Kidney (tissue), 14 donors: ENCODE measurements around the gene MT3. TPM values are rescaled to one million over a fixed set of nuclear protein-coding genes. Genes with fewer than 3 reads are reported as not detected.

Source experiments
- DNase-seq, 5 donors: peaks; one replicate each; pipeline ENCODE4 v3.0.0-alpha.2; 2013 to 2020
- FAIRE-seq: peaks from 2 replicates; lab custom pipeline; 2012; peaks lifted over from hg19 to GRCh38; lab: Jason Lieb, UNC
- H3K27ac ChIP-seq, 2 donors: one replicate each; pipeline ENCODE4 v1.7.0; 2013; ENCODE audit warnings: low read depth in 2 of 2, low read length in 2 of 2, inconsistent platforms in 1 of 2
- H3K27me3 ChIP-seq: one replicate; pipeline ENCODE4 v1.7.1; 2013; ENCODE audit warnings: low read length, inconsistent platforms; ENCODE audit not compliant: control insufficient read depth, insufficient read depth
- H3K36me3 ChIP-seq, 3 donors: one replicate each; pipeline versions ENCODE4 v1.7.0 to v1.7.1; 2013; ENCODE audit warnings: low read length in 3 of 3, control low read depth in 1 of 3, inconsistent platforms in 1 of 3; ENCODE audit not compliant: insufficient read depth in 3 of 3, control insufficient read depth in 2 of 3
- H3K4me1 ChIP-seq, 3 donors: one replicate each; pipeline versions ENCODE4 v1.7.0 to v1.7.1; 2013; ENCODE audit warnings: low read length in 3 of 3, inconsistent platforms in 1 of 3, low read depth in 1 of 3; ENCODE audit not compliant: control insufficient read depth in 2 of 3, insufficient read depth in 2 of 3
- H3K4me3 ChIP-seq, 3 donors: one replicate each; pipeline versions ENCODE4 v1.7.0 to v1.8.1; 2013; ENCODE audit warnings: low read length in 3 of 3, control low read depth in 1 of 3, inconsistent platforms in 1 of 3
- H3K9ac ChIP-seq, 3 donors: one replicate each; pipeline versions ENCODE4 v1.7.0 to v1.7.1; 2013; ENCODE audit warnings: low read length in 3 of 3, control low read depth in 1 of 3, inconsistent platforms in 1 of 3
- H3K9me3 ChIP-seq, 3 donors: one replicate each; pipeline versions ENCODE4 v1.7.0 to v1.7.1; 2013; ENCODE audit warnings: low read length in 3 of 3, control low read depth in 1 of 3, inconsistent platforms in 1 of 3; ENCODE audit not compliant: control insufficient read depth in 2 of 3, insufficient read depth in 1 of 3
- CTCF ChIP-seq: IDR thresholded peaks from 3 replicates; pipeline ENCODE4 v1.5.1; 2012; ENCODE audit warnings: mild to moderate bottlenecking, moderate library complexity, borderline replicate concordance; ENCODE audit not compliant: insufficient read depth; ENCODE audit errors: extremely low read depth
- intact Hi-C: fragments of 100-400 bp; cut with DNase I; formaldehyde crosslinking; loops from one replicate; pipeline ENCODE4 v1.11.1; 2022
- polyA plus RNA-seq: library from polyadenylated mRNA; stranded (reverse); fragments of 350-450 nt; fragmentation: Illumina TruSeq; extraction: RNeasy Lipid Tissue Mini Kit (QIAGEN cat#74804); gene quantifications from one replicate; pipeline ENCODE4 v1.2.3, GENCODE V29; 2014; ENCODE audit warnings: low read depth, low replicate concordance; ENCODE audit not compliant: insufficient read depth
- total RNA-seq: library from RNA; stranded (reverse); fragmentation: NEBNext Ultra II Directional; extraction: Animal tissue kit (Norgen Biotek cat#: 25700); gene quantifications from one replicate; pipeline ENCODE4 v1.2.1, GENCODE V29; 2021
- donor health status: control.
- donor health status: control.
- donor health status: control.
- donor health status: control.
- donor health status: control.
- donor health status: DM: yes; HTN: yes; CAD: no.
- donor health status: Normal renal cell carcinoma (clear cell type).

The MT3 gene
- total and polyA plus RNA-seq, 2 donors from 2014 or later: 25.5 TPM; not detected in 1

DNA sequence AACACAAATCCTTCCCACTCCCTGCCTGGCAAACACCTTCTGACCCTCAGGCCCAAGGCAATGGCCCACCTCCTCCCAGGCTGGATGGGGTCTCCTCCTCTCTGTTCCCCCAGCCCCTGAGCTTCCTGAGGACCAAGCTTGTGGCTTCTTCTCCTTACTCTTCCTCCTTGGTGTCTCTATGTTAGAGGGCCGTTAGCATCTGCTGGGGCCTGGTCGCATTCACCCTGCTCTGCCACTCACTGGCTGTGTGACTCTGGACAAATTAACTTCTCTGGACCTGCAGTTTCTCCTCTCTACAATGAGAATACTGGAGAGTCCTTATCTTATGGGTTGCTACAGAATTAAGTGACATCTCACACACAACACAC lies 18.3 kb downstream of the MT3 start:
- H3K9ac ChIP-seq: peak overlapping the region in 1 of 3 donors; percentile 38
- no peaks in the 10 kb centered on the region for H3K27me3 ChIP-seq
- no peaks in the 10 kb centered on the region for H3K9me3 ChIP-seq
- DNase-seq (no peak), FAIRE-seq (no peak)
- peak overlapping the region in 2 of 3 donors; percentile 59 to 92 for H3K4me3 ChIP-seq
- H3K27ac ChIP-seq: peak overlapping the region; percentile 94 to 96
- intact Hi-C loops: loop anchor here (10.0 kb wide), 1 partner anchor 77 kb away; the partner anchor contains the start of gene MT1X
- no peaks in the 10 kb centered on the region for H3K36me3 ChIP-seq
- H3K4me1 ChIP-seq: peaks cover 0 to 32% (median 17%) of the 10 kb centered on the region in 3 donors
- TF ChIP-seq CTCF: no peak

DNA sequence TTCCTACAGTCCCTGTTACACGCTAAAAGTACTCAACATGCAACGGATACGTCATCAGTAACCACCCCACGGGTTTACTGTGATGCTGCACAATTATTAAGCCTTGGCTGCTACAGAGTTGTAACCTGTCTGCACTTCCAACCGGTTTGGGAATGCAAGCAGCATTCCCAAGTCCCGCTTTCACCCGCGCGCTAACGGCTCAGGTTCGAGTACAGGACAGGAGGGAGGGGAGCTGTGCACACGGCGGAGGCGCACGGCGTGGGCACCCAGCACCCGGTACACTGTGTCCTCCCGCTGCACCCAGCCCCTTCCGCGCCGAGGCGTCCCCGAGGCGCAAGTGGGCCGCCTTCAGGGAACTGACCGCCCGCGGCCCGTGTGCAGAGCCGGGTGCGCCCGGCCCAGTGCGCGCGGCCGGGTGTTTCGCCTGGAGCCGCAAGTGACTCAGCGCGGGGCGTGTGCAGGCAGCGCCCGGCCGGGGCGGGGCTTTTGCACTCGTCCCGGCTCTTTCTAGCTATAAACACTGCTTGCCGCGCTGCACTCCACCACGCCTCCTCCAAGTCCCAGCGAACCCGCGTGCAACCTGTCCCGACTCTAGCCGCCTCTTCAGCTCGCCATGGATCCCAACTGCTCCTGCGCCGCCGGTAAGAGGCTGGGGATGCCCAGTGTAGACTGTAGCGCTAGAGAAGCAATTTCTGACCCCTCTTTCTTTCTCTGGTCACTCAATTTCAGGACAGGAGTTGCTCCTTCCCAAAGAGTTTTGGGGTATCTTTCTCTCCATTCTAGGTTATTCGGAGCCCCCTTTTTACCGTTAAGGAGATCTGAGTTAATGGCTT lies 18.9 kb downstream of the MT3 start, which contains the start of gene MT2A:
TSS of gene MT2A (plus strand) at position 542 of the 833 bp plus-strand sequence. CDS start at position 614, 72 bp downstream.
- DNase-seq (peak; percentile 91 to 98 (median 95)), FAIRE-seq (no peak)
- H3K27me3 ChIP-seq: no peaks in the 10 kb centered on the region
- H3K36me3 ChIP-seq: no peaks in the 10 kb centered on the region
- peak within 1 kb of the TSS; percentile 94 to 96 for H3K27ac ChIP-seq
- TF ChIP-seq CTCF: no peak
- intact Hi-C loops: loop anchor here (10.0 kb wide), 1 partner anchor 77 kb away; the partner anchor contains the start of gene MT1X
- H3K9ac ChIP-seq: peak within 1 kb of the TSS; percentile 42 to 81 (median 68)
- peak within 1 kb of the TSS; percentile 65 to 94 (median 92) for H3K4me3 ChIP-seq
- H3K4me1 ChIP-seq: peaks cover 0 to 32% (median 17%) of the 10 kb centered on the region in 3 donors
- H3K9me3 ChIP-seq: no peaks in the 10 kb centered on the region

GRCh38 chr16:56608876-56609462 lies 19.6 kb downstream of the MT3 start:
- H3K27me3 ChIP-seq: no peaks in the 10 kb centered on the region
- peak overlapping the region; percentile 65 to 94 (median 92) for H3K4me3 ChIP-seq
- no peak for FAIRE-seq
- intact Hi-C loops: loop anchor here (10.0 kb wide), 1 partner anchor 76 kb away; the partner anchor contains the start of gene MT1X
- peak overlapping the region; percentile 84 to 92 for H3K27ac ChIP-seq
- H3K9ac ChIP-seq: peak overlapping the region; percentile 42 to 81 (median 68)
- no peaks in the 10 kb centered on the region for H3K9me3 ChIP-seq
- no peaks in the 10 kb centered on the region for H3K36me3 ChIP-seq
- no peak for TF ChIP-seq CTCF
- peaks cover 0 to 32% (median 17%) of the 10 kb centered on the region in 3 donors for H3K4me1 ChIP-seq
- DNase-seq: peak in 1 of 5 donors; percentile 67
